HG03571 (cell line): ENCODE measurements around the gene CAPZB.

Experiments
- ATAC-seq: cut with Tn5 transposase; IDR thresholded peaks from one replicate; pipeline ENCODE4 v1.9.1; 2021; ENCODE audit not compliant: unreplicated experiment

CAPZB gene

GRCh38 chr1:19432943-19433718, 52.2 kb downstream of the CAPZB start:
- ATAC-seq, result no peak

DNA sequence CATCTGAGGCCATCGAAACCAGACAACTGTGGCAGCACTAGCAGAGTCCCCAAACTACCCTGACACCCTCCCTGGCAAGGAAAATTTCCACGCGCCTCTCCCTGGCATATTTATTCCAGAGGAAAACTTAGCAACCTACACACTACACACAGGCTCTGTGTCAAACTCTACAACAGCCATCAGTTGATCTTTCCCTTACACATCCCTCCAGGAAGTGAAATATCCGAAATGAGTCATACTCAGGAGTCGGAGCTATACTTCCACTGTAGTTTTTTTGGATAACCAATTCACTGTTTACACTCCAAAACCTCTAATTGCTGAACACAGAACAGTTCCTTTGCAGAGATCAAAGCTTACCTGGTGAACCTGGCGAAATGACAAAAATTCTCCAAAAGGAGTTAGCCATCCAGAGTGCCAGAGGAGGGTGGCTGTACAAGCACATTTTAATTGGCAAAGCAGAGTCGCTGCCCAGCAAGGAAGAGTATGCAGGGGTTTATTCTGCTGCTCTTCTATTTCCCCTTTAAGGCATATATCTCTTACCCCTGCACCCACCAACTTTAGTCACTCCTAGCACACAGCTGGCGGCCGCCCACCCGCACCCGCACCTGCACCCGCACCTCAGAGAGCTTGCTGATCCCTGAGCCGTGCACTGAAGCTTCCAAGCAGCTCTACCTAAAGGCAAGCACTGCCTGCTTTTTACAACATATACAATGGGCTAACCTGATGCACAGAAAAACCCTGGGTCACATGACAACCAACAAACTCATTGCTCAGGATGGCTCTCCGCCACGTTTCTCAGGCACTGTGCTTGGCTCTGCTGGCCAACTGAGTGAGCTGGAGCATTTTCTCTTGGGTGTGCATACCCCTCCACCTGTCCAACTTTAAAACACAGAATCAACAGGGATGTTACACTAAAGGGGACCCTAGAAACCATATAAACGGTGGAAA, 54.9 kb downstream of the CAPZB start:
- ATAC-seq, result no peak

DNA sequence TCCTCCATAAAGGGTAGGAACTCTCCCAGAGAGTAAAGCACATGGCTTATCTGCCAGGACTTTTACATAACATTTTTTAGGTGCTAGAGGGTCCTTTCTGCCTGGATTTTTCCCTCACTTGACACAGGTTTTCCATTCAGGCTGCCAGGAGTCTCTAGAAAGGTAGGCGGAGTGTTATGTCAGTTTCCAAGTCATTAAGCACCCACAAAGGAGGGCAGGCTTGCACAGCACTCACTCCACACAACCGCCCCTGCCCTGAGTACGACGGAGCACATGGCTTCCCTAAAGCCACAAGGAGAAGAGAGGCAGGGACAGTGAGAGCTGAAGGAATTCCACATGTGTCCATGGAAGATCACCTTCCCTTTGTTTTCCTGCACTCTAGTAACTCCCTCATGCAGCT, 55.7 kb downstream of the CAPZB start:
- ATAC-seq, result no peak

GRCh38 chr1:19427087-19427781, 58.1 kb downstream of the CAPZB start:
- no peak for ATAC-seq

GRCh38 chr1:19426294-19427086, 58.8 kb downstream of the CAPZB start:
- ATAC-seq, result no peak

GRCh38 chr1:19425646-19426239, 59.6 kb downstream of the CAPZB start:
- ATAC-seq, result no peak

DNA sequence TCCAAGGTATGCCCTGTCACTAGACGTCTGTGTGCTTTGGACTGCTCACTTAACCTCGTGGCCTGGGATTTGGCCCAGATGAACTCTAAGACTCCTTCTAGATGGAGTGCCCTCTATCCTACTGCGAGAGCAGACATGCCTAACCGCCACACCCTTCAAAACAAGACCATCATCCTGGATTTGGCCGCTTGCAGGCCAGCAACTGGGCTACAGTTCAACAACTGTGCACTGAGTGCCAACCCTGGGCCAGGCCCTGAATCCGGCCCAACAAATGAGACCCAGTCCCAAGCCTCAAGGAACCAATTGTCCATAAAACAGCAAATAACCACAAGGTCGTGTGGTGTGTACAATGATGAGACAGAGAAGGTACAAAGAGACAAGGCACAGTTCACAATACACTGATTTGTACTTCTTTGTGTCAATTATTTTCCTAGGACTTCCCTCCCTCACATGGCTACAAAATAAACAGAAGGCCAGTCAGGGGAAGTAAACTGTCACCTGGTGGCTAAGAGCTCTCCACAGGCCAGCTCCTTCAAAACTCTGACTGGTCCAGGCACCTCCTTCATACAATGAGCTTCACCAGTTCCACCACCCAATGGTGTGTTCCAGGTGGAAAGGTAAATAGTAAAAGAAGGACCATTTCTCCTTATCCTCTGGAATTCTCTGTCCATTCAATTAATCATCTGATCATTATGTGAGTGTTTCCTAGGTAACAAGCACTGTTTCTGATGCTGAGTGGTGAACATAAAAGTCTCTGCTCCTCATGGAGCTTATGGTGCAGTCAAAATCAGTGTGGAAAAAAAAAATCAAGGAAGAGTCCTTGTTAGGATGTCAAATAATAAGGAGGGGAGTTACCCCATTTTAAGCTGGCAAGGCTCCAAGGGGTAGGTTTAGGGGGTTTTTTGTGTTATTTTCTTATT, 60.4 kb downstream of the CAPZB start:
- ATAC-seq, result no peak

DNA sequence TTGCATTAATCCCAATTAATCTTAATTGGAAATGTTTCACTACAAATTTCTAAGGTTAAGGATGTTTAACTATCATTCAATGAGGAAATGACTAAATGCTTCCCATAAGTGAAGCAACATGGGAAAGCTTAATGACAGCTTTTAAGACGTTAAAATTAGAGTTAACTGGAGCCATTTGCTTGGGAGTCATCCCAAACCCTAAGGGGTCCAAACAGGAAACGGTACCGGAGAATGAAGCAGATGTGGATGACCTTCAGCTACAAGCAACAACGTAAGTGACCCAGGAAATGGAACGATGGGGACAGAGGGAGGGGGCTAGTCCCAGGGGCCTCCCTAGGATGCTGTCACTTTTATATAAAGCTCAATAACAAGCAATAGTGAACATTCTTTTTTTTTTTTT, 62.2 kb downstream of the CAPZB start:
- no peak for ATAC-seq

GRCh38 chr1:19421365-19421764, 64.0 kb downstream of the CAPZB start:
- no peak for ATAC-seq

DNA sequence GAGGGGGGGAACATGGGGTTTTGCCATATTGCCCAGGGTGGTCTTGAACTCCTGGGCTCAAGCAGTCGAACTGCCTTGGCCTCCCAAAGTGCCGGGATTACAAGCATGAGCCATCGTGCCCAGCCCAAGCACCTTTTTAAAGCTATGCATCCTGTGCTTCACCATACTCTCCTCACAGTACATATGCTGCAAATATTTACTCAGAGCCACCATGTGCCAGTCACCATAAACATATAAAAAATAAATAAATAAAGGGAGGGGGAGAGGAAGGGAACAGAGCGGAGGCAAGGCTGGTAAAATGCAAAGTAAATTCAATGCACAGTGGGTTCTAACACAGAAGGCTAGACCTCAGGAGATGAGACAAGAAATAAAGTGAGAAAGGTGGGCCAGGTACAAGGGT, 64.7 kb downstream of the CAPZB start:
- no peak for ATAC-seq

DNA sequence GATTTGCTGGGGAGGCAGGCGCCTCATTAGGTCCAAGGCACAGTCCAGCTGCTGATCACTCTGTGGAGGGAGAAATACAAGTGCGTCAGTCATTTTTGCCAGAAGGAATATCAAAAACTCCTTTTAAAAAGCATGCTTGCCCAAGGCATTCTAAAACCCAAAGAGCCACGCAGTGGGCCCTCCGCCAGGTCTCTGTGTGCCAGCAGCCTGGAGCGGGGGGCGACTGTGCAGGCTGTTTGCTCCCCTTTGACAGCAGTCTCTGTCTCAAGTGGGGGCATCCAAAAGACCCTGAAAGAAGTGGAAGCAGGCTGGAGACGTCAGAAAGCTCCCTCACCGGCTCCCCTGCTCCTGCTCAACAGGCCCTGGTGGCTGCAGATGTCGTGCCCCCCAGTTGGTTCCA, 65.6 kb downstream of the CAPZB start:
- ATAC-seq, result no peak

DNA sequence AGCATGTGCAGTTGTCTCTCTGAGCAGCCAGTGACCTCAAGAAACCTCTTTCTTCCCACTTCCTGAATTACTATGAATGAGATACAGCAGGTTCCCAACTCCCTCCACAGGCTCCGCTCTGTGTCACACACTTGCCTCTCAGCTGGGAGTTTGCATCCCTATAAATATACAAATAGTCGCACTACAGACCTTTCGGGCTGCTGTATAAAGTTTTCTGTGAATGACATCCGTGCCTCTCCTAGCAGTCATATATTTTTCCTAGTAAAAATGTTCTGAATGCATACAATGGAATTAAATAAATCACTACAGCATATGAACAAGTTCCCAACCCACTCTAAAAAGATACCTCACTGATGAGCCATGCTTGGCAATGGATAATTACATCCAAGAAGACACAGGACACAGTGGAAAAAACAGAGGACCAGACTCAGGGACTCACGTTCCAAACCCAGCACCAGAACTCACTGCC, 66.8 kb downstream of the CAPZB start:
- no peak for ATAC-seq

DNA sequence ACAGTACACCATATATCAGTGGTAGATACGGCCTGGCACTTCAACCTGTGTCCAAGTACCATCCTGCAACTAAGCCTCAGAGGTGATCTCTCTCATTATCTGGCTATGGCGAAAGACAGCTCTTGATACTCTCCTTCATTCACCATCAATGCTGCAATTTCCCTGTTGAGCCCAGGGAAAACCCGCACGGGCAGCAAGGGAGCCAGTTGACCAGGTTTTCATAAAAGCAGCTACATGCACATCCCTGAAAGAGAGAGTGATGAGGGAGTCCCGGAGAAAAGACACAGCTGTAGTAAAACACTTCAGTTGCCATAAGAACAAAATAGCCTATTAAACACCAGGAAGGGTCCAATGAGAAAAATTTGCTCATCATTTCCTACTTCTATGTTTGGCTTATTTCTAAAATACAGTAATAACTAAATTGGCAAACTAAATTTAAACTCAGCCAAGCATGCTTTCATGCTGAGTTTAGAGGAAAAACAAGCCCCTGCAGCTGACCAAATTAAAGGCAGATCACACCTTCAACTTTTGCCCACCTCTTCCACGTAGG, 68.3 kb downstream of the CAPZB start:
- no peak for ATAC-seq

- no peak for ATAC-seq
These were observed 69.2 kb downstream of the CAPZB start for GRCh38 chr1:19416145-19416544.

DNA sequence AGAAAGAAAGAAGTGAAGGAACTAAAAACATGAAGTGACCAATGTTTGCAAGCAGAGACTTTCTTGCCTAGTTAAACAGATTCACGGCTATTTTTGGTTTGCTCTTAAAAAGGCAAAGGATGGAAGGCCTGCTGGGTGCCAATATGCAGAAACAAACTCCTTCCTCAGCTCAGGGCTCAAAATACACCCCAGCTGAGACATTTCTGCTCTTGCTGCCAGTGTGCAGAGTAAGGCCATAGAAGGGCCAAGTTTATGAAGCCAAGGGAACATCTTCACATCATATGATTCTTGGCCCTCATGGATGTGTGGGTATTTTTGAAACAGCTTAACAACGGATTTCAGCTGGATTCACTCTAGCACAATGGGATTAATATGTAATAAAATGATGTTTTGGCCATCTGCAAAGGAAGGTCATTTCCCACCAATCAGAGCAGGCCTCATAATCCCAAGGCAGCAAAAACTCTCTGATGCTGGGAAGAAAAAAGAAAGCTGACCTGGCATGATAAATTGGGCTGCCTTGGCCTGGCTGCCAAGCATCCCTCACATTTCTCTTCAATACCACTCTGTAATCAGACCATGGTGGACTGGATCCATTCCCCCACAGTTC, 70.7 kb downstream of the CAPZB start:
- ATAC-seq, result no peak

- no peak for ATAC-seq
These were observed 71.3 kb downstream of the CAPZB start for GRCh38 chr1:19413999-19414398.

DNA sequence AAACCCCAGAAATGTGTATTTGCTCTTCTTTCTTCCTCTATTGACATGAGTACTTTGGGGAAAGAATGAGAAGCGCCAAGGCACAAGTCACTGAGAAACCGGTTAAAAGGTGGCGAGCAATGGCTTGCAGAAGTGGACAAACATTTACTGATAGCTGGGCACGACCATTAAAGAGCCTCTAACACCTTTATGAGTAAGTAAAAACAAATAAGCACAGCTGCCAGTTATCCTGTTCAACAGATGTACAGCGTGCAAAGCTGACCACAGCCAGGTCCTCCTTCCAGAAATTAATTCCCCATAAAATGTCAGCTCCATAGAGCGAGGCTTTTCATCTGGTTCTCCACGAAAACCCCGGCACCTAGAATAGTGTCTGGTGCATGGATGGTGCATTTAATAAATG, 72.7 kb downstream of the CAPZB start:
- no peak for ATAC-seq

- peak; percentile 64 for ATAC-seq
These were observed 73.7 kb downstream of the CAPZB start for GRCh38 chr1:19411612-19412011.
